GM12878 (cell line): Measurements from ENCODE around the gene SYCP2. TPM values are rescaled to one million over a fixed set of nuclear protein-coding genes. Genes with fewer than 3 reads are reported as not detected.

ENCODE experiments used
- ATAC-seq: fragments of 200-7000 bp; cut with Tn5 transposase; 3 replicates; pipeline ENCODE4 v1.9.1; 2020; ENCODE audit warnings: mild to moderate bottlenecking, moderate library complexity
- BruUV-seq: library from RNA; stranded (reverse); fragments of 400-500 nt; replicated peaks from 2 replicates; lab custom pipeline; 2021; lab: Mats Ljungman, UMichigan
- CTCF ChIA-PET: fragments of 300-600 bp; sonication (Branson Sonifier 250); formaldehyde crosslinking; extraction: SDS; loops from one replicate; lab custom pipeline; 2021; ENCODE audit warnings: inconsistent platforms; lab: Yijun Ruan, JAX
- POLR2A ChIA-PET: fragments of 350-600 bp; formaldehyde crosslinking; extraction: SDS; loops from one replicate; lab custom pipeline; 2021; ENCODE audit warnings: inconsistent platforms; lab: Charles Lee
- RAD21 ChIA-PET: fragments of 300-600 bp; sonication (Branson Sonifier 250); formaldehyde crosslinking; loops from one replicate; lab custom pipeline; 2023; ENCODE audit warnings: antibody characterized with exemption; ENCODE audit not compliant: unreplicated experiment; lab: Charles Lee
- SMC1A ChIA-PET: fragments of 300-600 bp; sonication (Branson Sonifier 250); formaldehyde crosslinking; loops from one replicate; lab custom pipeline; 2023; ENCODE audit not compliant: unreplicated experiment, uncharacterized antibody; lab: Charles Lee
- DNase-seq: peaks from one replicate; pipeline ENCODE4 v3.0.0-alpha.2; 2011; ENCODE audit warnings: low read depth, low spot score
- FAIRE-seq: peaks from 3 replicates; lab custom pipeline; 2011; peaks lifted over from hg19 to GRCh38; lab: Jason Lieb, UNC
- H2AFZ ChIP-seq: 2 replicates; pipeline ENCODE4 v1.6.0; 2011; ENCODE audit warnings: low read depth, low read length, control low read depth; ENCODE audit not compliant: control insufficient read depth
- H3K27ac ChIP-seq: 2 replicates; pipeline ENCODE4 v1.5.1; 2011; ENCODE audit warnings: control low read depth; ENCODE audit not compliant: control insufficient read depth, insufficient read depth
- H3K27me3 ChIP-seq, 2 experiments: replicated peaks in 1 of 2; 2 replicates each; pipeline versions ENCODE4 v1.6.0 to v1.6.1; 2011; ENCODE audit warnings: low read length in 1 of 2; ENCODE audit not compliant: control insufficient read depth in 2 of 2, insufficient read depth in 2 of 2
- H3K36me3 ChIP-seq, 2 experiments: 2 replicates each; pipeline ENCODE4 v1.5.1; 2011; ENCODE audit warnings: low read length in 1 of 2; ENCODE audit not compliant: control insufficient read depth in 2 of 2, insufficient read depth in 2 of 2
- H3K4me1 ChIP-seq: 2 replicates; pipeline ENCODE4 v1.6.1; 2011; ENCODE audit warnings: mild to moderate bottlenecking, low read length, moderate library complexity, mixed read lengths; ENCODE audit not compliant: control insufficient read depth, insufficient read depth
- H3K4me2 ChIP-seq: 2 replicates; pipeline ENCODE4 v1.6.0; 2011; ENCODE audit warnings: control low read depth; ENCODE audit not compliant: control insufficient read depth, insufficient read depth
- H3K4me3 ChIP-seq: fragments of 200-600 bp; sonication (generic); 2 replicates; pipeline ENCODE4 v1.5.1; 2016
- H3K79me2 ChIP-seq: 2 replicates; pipeline ENCODE4 v1.6.0; 2011; ENCODE audit warnings: low read length; ENCODE audit not compliant: control insufficient read depth, insufficient read depth
- H3K9ac ChIP-seq: 2 replicates; pipeline ENCODE4 v1.8.0; 2011; ENCODE audit warnings: low read length, control low read depth, mixed read lengths; ENCODE audit not compliant: control insufficient read depth, insufficient read depth
- H3K9me3 ChIP-seq: replicated peaks from 3 replicates; pipeline ENCODE4 v1.5.1; 2011; ENCODE audit warnings: mild to moderate bottlenecking, low read length; ENCODE audit not compliant: control insufficient read depth, insufficient read depth
- H4K20me1 ChIP-seq: 2 replicates; pipeline ENCODE4 v1.6.0; 2011; ENCODE audit not compliant: control insufficient read depth, insufficient read depth
- CHD2 ChIP-seq: IDR thresholded peaks from 2 replicates; pipeline ENCODE4 v1.6.1; 2011; ENCODE audit warnings: low read depth, low read length, improper control_type of control experiment, borderline replicate concordance
- JUND ChIP-seq: IDR thresholded peaks from 2 replicates; pipeline ENCODE4 v1.6.1; 2012; ENCODE audit warnings: low read depth, mild to moderate bottlenecking, low read length, improper control_type of control experiment, moderate library complexity
- NFXL1 ChIP-seq: fragments of 450-650 bp; IDR thresholded peaks from 2 replicates; pipeline ENCODE4 v1.6.1; 2017; ENCODE audit warnings: antibody characterized with exemption, mild to moderate bottlenecking, borderline replicate concordance
- PKNOX1 ChIP-seq: fragments of 450-650 bp; IDR thresholded peaks from 2 replicates; pipeline ENCODE4 v1.6.1; 2016; ENCODE audit warnings: mild to moderate bottlenecking
- RAD21 ChIP-seq: IDR thresholded peaks from 2 replicates; pipeline ENCODE4 v1.6.1; 2011; ENCODE audit warnings: mild to moderate bottlenecking, low read depth, low read length, moderate library complexity; ENCODE audit not compliant: insufficient read depth
- REST ChIP-seq: IDR thresholded peaks from 2 replicates; pipeline ENCODE4 v1.6.1; 2012; ENCODE audit warnings: mild to moderate bottlenecking, low read depth, low read length
- SIX5 ChIP-seq: IDR thresholded peaks from 2 replicates; pipeline ENCODE4 v1.6.1; 2011; ENCODE audit warnings: mild to moderate bottlenecking, low read depth, low read length, moderate library complexity; ENCODE audit not compliant: severe bottlenecking
- SREBF1 ChIP-seq: IDR thresholded peaks from 2 replicates; pipeline ENCODE4 v1.6.1; 2012; ENCODE audit warnings: mild to moderate bottlenecking, low read length
- TCF7 ChIP-seq: IDR thresholded peaks from 2 replicates; pipeline ENCODE4 v1.6.1; 2014; ENCODE audit warnings: antibody characterized with exemption, borderline replicate concordance
- WGBS: methylation state at CpG from one replicate; pipeline ENCODE4 v1.1.6; 2016; ENCODE audit warnings: low lambda C conversion rate; ENCODE audit not compliant: insufficient replicate concordance, insufficient coverage; ENCODE audit errors: missing lambda C conversion rate; 5-methylcytosine and 5-hydroxymethylcytosine counted together
- in situ Hi-C: fragments of 300-500 bp; cut with MboI; formaldehyde crosslinking; loops from 9 replicates; pipeline ENCODE4 v1.14.3; 2018; ENCODE audit warnings: mixed read lengths
- intact Hi-C: fragments of 100-400 bp; cut with micrococcal nuclease; formaldehyde crosslinking; loops from one replicate; pipeline ENCODE4 v1.14.2; 2022; ENCODE audit not compliant: unreplicated experiment
- polyA plus RNA-seq, 11 experiments: library from polyadenylated mRNA; depleted of rRNA in 4 of 11; unstranded in 6 of 11; stranded (reverse) in 5 of 11; fragments of >200 nt; fragmentation: Nextera tagmentation in 4 of 11; fragmentation: Illumina TruSeq in 1 of 11; extraction: Ambion mirVana in 4 of 11; extraction: Trizol in 1 of 11; gene quantifications; 1 replicate in 1 of 11; 2 replicates in 10 of 11; pipeline versions ENCODE4 v1.2.1 to v1.2.3, GENCODE V29; 2011 to 2016; ENCODE audit warnings: inconsistent platforms in 2 of 11, missing spikeins in 2 of 11, low read depth in 1 of 11
- total RNA-seq, 4 experiments: library from RNA; depleted of rRNA in 3 of 4; stranded (reverse); fragments of >200 nt in 3 of 4; fragmentation: Illumina TruSeq in 1 of 4; extraction: Trizol in 1 of 4; gene quantifications; 2 replicates each; pipeline versions ENCODE4 v1.2.1 to v1.2.3, GENCODE V29; 2013 to 2021
- TF ChIP-seq, protein P1 (sequence below): fragments of 450-650 bp; formaldehyde crosslinking; IDR thresholded peaks from 2 replicates; pipeline ENCODE4 v1.4.0; 2020; ENCODE audit warnings: mild to moderate bottlenecking, moderate library complexity

Gene SYCP2
- total and polyA plus RNA-seq, 10 of the 15 experiments (the other 5 are each of a cell fraction or from before 2014, with no cell fraction given): 0.01 to 0.18 (median 0.09) TPM; not detected in 2

DNA sequence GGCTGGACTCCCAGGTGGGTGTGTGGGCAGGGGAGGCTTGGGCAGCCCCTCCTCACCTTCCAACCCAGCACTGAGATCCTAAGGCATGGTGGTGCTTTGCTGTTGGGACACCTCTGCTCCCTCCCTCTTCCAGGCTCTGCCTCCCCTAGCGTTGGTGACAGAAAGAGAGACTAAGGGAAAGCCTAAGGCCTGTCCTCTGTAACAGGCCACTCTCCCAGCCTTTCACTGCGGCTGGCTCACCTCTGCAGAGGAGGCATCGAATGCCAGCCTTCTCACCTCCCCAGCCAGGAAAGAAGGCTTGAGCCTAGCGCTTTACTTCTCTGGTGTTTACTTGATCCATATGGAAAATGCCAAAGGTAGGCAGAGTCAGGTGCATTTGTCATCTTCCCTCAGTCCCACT lies 21.3 kb upstream of the SYCP2 start:
- no peaks in the 10 kb centered on the region for H3K79me2 ChIP-seq
- intact Hi-C loops: no loop called here
- no peaks in the 10 kb centered on the region for H3K9me3 ChIP-seq
- ATAC-seq: no peak
- FAIRE-seq: no peak
- TF ChIP-seq TCF7 (no peak), CHD2 (no peak), PKNOX1 (no peak), JUND (no peak), SREBF1 (no peak), RAD21 (no peak), REST (no peak), SIX5 (no peak), NFXL1 (no peak)
- TF ChIP-seq, protein P1, sequence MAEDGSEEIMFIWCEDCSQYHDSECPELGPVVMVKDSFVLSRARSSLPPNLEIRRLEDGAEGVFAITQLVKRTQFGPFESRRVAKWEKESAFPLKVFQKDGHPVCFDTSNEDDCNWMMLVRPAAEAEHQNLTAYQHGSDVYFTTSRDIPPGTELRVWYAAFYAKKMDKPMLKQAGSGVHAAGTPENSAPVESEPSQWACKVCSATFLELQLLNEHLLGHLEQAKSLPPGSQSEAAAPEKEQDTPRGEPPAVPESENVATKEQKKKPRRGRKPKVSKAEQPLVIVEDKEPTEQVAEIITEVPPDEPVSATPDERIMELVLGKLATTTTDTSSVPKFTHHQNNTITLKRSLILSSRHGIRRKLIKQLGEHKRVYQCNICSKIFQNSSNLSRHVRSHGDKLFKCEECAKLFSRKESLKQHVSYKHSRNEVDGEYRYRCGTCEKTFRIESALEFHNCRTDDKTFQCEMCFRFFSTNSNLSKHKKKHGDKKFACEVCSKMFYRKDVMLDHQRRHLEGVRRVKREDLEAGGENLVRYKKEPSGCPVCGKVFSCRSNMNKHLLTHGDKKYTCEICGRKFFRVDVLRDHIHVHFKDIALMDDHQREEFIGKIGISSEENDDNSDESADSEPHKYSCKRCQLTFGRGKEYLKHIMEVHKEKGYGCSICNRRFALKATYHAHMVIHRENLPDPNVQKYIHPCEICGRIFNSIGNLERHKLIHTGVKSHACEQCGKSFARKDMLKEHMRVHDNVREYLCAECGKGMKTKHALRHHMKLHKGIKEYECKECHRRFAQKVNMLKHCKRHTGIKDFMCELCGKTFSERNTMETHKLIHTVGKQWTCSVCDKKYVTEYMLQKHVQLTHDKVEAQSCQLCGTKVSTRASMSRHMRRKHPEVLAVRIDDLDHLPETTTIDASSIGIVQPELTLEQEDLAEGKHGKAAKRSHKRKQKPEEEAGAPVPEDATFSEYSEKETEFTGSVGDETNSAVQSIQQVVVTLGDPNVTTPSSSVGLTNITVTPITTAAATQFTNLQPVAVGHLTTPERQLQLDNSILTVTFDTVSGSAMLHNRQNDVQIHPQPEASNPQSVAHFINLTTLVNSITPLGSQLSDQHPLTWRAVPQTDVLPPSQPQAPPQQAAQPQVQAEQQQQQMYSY (CRISPR knock-in tag): no peak
- CTCF ChIA-PET: interaction anchor here (1.8 to 12.8 kb wide), 2 partner anchors 17 to 31 kb away, joined by 4 to 173 read pairs; partner anchors contain the start of genes FAM217B, PPP1R3D and SYCP2
- 61% methylated on average over 4 of the region's 4 CpGs for WGBS
- H3K36me3 ChIP-seq: no peaks in the 10 kb centered on the region; a peak in 1 of 4 replicates
- H3K4me2 ChIP-seq: no peak overlapping the region
- H3K27me3 ChIP-seq: no peaks in the 10 kb centered on the region
- RAD21 ChIA-PET: interaction anchor here (0.8 to 1.3 kb wide), 3 partner anchors 13 to 20 kb away, joined by 3 to 5 read pairs (median 4); partner anchors contain the start of genes FAM217B and PPP1R3D
- in situ Hi-C loops: no loop called here
- no peak overlapping the region for H3K27ac ChIP-seq
- DNase-seq: no peak
- SMC1A ChIA-PET: no interaction called here
- no peak overlapping the region for H2AFZ ChIP-seq
- no peaks in the 10 kb centered on the region for H4K20me1 ChIP-seq
- BruUV-seq: no TSS peak
- H3K9ac ChIP-seq: no peak overlapping the region
- no peak overlapping the region for H3K4me3 ChIP-seq
- POLR2A ChIA-PET: no interaction called here
- no peaks in the 10 kb centered on the region for H3K4me1 ChIP-seq
